ENCODE measurements around the gene RAD9B. TPM values are rescaled to one million over a fixed set of nuclear protein-coding genes. Genes with fewer than 3 reads are reported as not detected.

Gene RAD9B
- total and polyA plus RNA-seq, 10 of the 15 experiments (the other 5 are each of a cell fraction or from before 2014, with no cell fraction given) = 0.54 to 2.0 (median 1.3) TPM

GRCh38 chr12:110453569-110454296, 48.4 kb upstream of the RAD9B start:
- no peak overlapping the region for H3K27ac ChIP-seq (ENCODE audit: control insufficient read depth, insufficient read depth)
- CTCF ChIA-PET = interaction anchor here (0.9 to 10.9 kb wide), 7 partner anchors 15 to 148 kb away, joined by 3 to 237 read pairs (median 9); partner anchors contain the start of genes FAM216A, GPN3 and VPS29
- no peak for DNase-seq (ENCODE audit: low read depth, low spot score)
- no peaks in the 10 kb centered on the region for H4K20me1 ChIP-seq (ENCODE audit: control insufficient read depth, insufficient read depth)
- peaks cover 3 to 7% of the 10 kb centered on the region in 2 experiments for H3K36me3 ChIP-seq (ENCODE audit: control insufficient read depth in 2 of 2, insufficient read depth in 2 of 2, low read length in 1 of 2)
- POLR2A ChIA-PET = interaction anchor here (0.6 to 1.8 kb wide), 3 partner anchors 15 to 34 kb away, joined by 4 to 14 read pairs (median 4); partner anchors contain the start of genes FAM216A and GPN3
- no peak overlapping the region for H3K4me2 ChIP-seq (ENCODE audit: control insufficient read depth, insufficient read depth)
- no peaks in the 10 kb centered on the region; the same call in 2 of the 3 replicates for H3K9me3 ChIP-seq (replicated peaks; ENCODE audit: control insufficient read depth, insufficient read depth, low read length)
- ATAC-seq = no peak
- no TSS peak for BruUV-seq (replicated peaks)
- RAD21 ChIA-PET (ENCODE audit: unreplicated experiment) = interaction anchor here (0.5 to 10.2 kb wide), 5 partner anchors 15 to 429 kb away, joined by 3 to 180 read pairs (median 5); partner anchors contain the start of genes FAM216A, GPN3 and TCTN1
- H3K9ac ChIP-seq (ENCODE audit: control insufficient read depth, insufficient read depth, low read length) = no peak overlapping the region
- SMC1A ChIA-PET (ENCODE audit: uncharacterized antibody, unreplicated experiment) = interaction anchor here (0.6 to 8.0 kb wide), 7 partner anchors 14 to 149 kb away, joined by 3 to 152 read pairs (median 3); partner anchors contain the start of genes FAM216A and GPN3
- intact Hi-C loops (cut with micrococcal nuclease; ENCODE audit: unreplicated experiment) (loop anchor here (5.0 kb wide), 1 partner anchor 434 kb away; no protein-coding TSS in a partner anchor), in situ Hi-C loops (cut with MboI) (no loop called here)
- peaks cover 21% of the 10 kb centered on the region for H3K4me1 ChIP-seq (ENCODE audit: control insufficient read depth, insufficient read depth, low read length)
- H2AFZ ChIP-seq (ENCODE audit: control insufficient read depth, low read depth, low read length) = no peak overlapping the region
- TF ChIP-seq ZBTB33 (IDR thresholded peaks at IDR 0.05) (no peak), POLR2A (IDR thresholded peaks at IDR 0.05; ENCODE audit: low read depth, low read length) (no peak), STAT1 (conservative IDR thresholded peaks at IDR 0.05) (no peak), JUNB (IDR thresholded peaks at IDR 0.05) (no peak), BHLHE40 (IDR thresholded peaks at IDR 0.05; ENCODE audit: borderline replicate concordance in 1 of 2, low read depth in 2 of 2, low read length in 1 of 2) (no peak), HDAC2 (IDR thresholded peaks at IDR 0.05) (no peak), NR2C2 (IDR thresholded peaks at IDR 0.05; ENCODE audit: borderline replicate concordance, control insufficient read depth, insufficient read length, low read depth) (no peak), IKZF1 (conservative IDR thresholded peaks at IDR 0.05) (no peak), SMAD5 (IDR thresholded peaks at IDR 0.05; ENCODE audit: low read depth) (no peak)
- no peak for FAIRE-seq
- WGBS (ENCODE audit: insufficient coverage, insufficient replicate concordance, low lambda C conversion rate, missing lambda C conversion rate) = 86% methylated on average over 4 of the region's 4 CpGs
- H3K79me2 ChIP-seq (ENCODE audit: control insufficient read depth, insufficient read depth, low read length) = peaks cover 14% of the 10 kb centered on the region
- no peak overlapping the region for H3K4me3 ChIP-seq
- H3K27me3 ChIP-seq (replicated peaks in 1 of 2; ENCODE audit: control insufficient read depth in 2 of 2, insufficient read depth in 2 of 2, low read length in 1 of 2) = no peaks in the 10 kb centered on the region
